ENCODE data around the gene TNFSF8. TPM values are rescaled to one million over a fixed set of nuclear protein-coding genes. Genes with fewer than 3 reads are reported as not detected.

Gene TNFSF8, protein sequence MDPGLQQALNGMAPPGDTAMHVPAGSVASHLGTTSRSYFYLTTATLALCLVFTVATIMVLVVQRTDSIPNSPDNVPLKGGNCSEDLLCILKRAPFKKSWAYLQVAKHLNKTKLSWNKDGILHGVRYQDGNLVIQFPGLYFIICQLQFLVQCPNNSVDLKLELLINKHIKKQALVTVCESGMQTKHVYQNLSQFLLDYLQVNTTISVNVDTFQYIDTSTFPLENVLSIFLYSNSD
- total RNA-seq = not detected in 2 replicates

DNA sequence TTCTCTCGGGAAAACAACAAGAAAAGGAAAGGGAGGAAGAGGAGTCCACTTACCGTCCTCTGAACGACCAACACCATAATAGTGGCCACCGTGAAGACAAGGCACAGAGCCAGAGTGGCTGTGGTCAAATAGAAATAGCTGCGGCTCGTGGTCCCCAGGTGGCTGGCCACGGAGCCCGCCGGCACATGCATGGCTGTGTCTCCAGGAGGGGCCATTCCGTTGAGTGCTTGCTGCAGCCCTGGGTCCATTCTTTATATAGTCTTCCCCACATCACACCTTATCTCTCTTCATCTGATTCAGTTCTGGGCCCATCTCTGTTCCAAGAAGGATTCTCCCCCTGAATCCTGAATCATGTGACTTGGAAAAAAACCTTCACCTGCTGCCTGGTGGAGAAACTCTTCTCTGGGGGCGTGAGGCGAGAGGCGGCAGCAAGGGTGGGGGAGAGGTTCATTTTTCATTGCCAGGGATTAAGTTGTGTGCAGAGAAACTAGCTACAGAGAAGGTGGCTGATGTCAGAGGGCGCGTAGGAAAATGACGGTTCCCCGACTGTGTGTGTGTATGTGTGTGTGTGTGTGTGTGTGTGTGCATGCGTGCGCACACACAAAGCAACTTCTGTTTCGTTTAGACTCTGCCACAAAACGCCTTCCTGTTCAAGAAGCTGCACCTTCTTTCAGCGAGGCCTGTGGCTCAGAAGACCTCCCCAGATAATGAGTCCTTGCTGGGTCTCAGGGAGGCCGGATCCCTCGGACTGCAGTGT lies at the start of gene TNFSF8:
Gene TNFSF8 (minus strand): TSS at position 536 of the 757 bp plus-strand sequence. CDS start 288 bp downstream, at position 248.
- no peaks in the 10 kb centered on the region for H4K20me1 ChIP-seq (ENCODE audit: insufficient read depth, low read length)
- H3K79me2 ChIP-seq (ENCODE audit: insufficient read depth, low read length) = no peaks in the 10 kb centered on the region
- TF ChIP-seq, protein P1, sequence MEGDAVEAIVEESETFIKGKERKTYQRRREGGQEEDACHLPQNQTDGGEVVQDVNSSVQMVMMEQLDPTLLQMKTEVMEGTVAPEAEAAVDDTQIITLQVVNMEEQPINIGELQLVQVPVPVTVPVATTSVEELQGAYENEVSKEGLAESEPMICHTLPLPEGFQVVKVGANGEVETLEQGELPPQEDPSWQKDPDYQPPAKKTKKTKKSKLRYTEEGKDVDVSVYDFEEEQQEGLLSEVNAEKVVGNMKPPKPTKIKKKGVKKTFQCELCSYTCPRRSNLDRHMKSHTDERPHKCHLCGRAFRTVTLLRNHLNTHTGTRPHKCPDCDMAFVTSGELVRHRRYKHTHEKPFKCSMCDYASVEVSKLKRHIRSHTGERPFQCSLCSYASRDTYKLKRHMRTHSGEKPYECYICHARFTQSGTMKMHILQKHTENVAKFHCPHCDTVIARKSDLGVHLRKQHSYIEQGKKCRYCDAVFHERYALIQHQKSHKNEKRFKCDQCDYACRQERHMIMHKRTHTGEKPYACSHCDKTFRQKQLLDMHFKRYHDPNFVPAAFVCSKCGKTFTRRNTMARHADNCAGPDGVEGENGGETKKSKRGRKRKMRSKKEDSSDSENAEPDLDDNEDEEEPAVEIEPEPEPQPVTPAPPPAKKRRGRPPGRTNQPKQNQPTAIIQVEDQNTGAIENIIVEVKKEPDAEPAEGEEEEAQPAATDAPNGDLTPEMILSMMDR (IDR thresholded peaks at IDR 0.05; ENCODE audit: extremely low read depth, low read depth, low read length) = no peak
- H3K36me3 ChIP-seq (ENCODE audit: insufficient read depth, low read length) = no peaks in the 10 kb centered on the region
- H3K4me1 ChIP-seq (ENCODE audit: insufficient read depth, low read length) = no peaks in the 10 kb centered on the region
- H3K4me2 ChIP-seq (ENCODE audit: insufficient read depth, low read length) = no peak within 1 kb of the TSS
- no peaks in the 10 kb centered on the region for H3K9me3 ChIP-seq (ENCODE audit: low read depth, low read length)
- no peak within 1 kb of the TSS for H3K27ac ChIP-seq (ENCODE audit: low read depth, low read length)
- no peak for DNase-seq (ENCODE audit: insufficient read length, low spot score, missing footprints)
- peaks cover 71% of the 10 kb centered on the region for H3K27me3 ChIP-seq (ENCODE audit: insufficient read depth, low read length)
- no peak within 1 kb of the TSS for H2AFZ ChIP-seq (ENCODE audit: low read length)
- no peak within 1 kb of the TSS for H3K4me3 ChIP-seq (ENCODE audit: insufficient read depth, low read length)

DNA sequence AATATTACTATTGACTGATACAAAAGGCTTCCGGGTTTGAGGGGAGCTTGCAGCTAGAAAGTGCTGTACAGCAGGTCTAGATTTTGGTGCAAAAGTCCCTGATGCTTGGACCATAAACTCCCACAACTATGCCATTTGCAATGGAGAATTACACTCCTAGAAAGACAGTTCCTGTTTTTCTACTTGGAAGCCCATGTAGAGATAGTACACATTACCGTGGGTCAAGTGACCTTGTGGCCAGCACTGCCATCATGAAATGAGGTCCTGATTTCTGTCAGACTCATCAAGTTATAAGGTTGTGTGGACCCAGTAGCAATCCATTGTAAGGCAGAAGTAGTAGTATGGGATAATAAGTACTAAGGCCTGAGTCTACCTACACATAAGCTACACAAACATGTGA lies 42.8 kb upstream of the TNFSF8 start:
- H2AFZ ChIP-seq (ENCODE audit: low read length) = no peak overlapping the region
- no peak overlapping the region for H3K4me3 ChIP-seq (ENCODE audit: insufficient read depth, low read length)
- H3K9me3 ChIP-seq (ENCODE audit: low read depth, low read length) = no peaks in the 10 kb centered on the region
- TF ChIP-seq, protein P1 (IDR thresholded peaks at IDR 0.05; ENCODE audit: extremely low read depth, low read depth, low read length) = no peak
- H3K36me3 ChIP-seq (ENCODE audit: insufficient read depth, low read length) = no peaks in the 10 kb centered on the region
- no peak overlapping the region for H3K4me2 ChIP-seq (ENCODE audit: insufficient read depth, low read length)
- peaks cover 18% of the 10 kb centered on the region for H3K27me3 ChIP-seq (ENCODE audit: insufficient read depth, low read length)
- no peak overlapping the region for H3K27ac ChIP-seq (ENCODE audit: low read depth, low read length)
- no peaks in the 10 kb centered on the region for H4K20me1 ChIP-seq (ENCODE audit: insufficient read depth, low read length)
- DNase-seq (ENCODE audit: insufficient read length, low spot score, missing footprints) = no peak
- peaks cover 8% of the 10 kb centered on the region for H3K4me1 ChIP-seq (ENCODE audit: insufficient read depth, low read length)
- H3K79me2 ChIP-seq (ENCODE audit: insufficient read depth, low read length) = no peaks in the 10 kb centered on the region

DNA sequence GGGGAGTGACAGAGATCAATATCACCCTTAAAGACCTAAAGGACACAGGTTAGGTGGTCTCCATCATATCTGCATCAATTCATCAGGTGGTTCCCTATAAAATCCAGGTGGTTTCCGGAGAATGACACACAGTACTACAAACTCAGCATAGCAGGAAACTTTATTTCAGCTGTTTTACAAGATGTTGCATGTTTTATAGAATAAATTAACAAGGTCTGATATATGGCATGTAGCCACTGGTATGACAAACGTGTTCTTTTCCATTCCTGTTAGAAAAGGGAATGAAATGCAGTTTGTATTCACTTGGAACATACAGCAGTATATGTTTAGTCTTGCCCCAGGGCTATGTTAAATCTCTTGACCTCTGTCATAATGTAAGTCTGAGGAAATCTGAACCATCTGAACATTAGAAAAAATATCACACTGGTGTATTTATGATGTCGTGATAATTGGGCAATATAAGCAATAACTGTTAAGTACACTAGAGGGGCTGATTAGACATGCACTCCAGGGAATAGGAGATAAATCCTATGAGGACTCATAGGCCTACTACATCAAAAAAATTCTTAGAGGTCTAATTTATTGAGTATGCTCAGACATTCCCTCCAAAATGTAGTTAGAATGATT lies 42.2 kb upstream of the TNFSF8 start:
- TF ChIP-seq, protein P1 (IDR thresholded peaks at IDR 0.05; ENCODE audit: extremely low read depth, low read depth, low read length) = no peak
- no peak overlapping the region for H3K27ac ChIP-seq (ENCODE audit: low read depth, low read length)
- no peaks in the 10 kb centered on the region for H3K79me2 ChIP-seq (ENCODE audit: insufficient read depth, low read length)
- no peak overlapping the region for H3K4me3 ChIP-seq (ENCODE audit: insufficient read depth, low read length)
- H3K9me3 ChIP-seq (ENCODE audit: low read depth, low read length) = no peaks in the 10 kb centered on the region
- peaks cover 12% of the 10 kb centered on the region for H3K27me3 ChIP-seq (ENCODE audit: insufficient read depth, low read length)
- H4K20me1 ChIP-seq (ENCODE audit: insufficient read depth, low read length) = no peaks in the 10 kb centered on the region
- H3K36me3 ChIP-seq (ENCODE audit: insufficient read depth, low read length) = no peaks in the 10 kb centered on the region
- no peak for DNase-seq (ENCODE audit: insufficient read length, low spot score, missing footprints)
- no peak overlapping the region for H3K4me2 ChIP-seq (ENCODE audit: insufficient read depth, low read length)
- H2AFZ ChIP-seq (ENCODE audit: low read length) = no peak overlapping the region
- H3K4me1 ChIP-seq (ENCODE audit: insufficient read depth, low read length) = peaks cover 8% of the 10 kb centered on the region

DNA sequence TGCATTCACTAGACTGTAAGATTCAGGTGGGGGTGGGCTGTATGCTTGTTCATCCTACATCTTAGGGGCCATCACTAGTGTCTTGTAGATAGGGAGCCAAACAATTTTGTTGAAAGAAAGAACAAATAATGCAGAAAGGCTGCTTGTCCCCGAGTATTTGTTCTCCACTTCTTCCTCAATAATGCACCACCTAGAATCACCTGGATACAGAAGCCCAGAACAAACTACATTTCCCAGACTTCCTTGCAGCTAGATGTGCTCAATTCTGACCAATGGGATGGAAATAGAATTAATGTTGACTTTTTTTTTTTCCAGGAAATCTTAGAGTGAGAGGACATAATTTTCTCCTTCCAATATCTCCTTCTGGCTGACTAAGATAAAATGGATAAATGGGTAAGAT lies 38.9 kb upstream of the TNFSF8 start:
- Histone ChIP-seq H3K4me1 (ENCODE audit: insufficient read depth, low read length) (peaks cover 8% of the 10 kb centered on the region), H4K20me1 (ENCODE audit: insufficient read depth, low read length) (no peaks in the 10 kb centered on the region), H3K27me3 (ENCODE audit: insufficient read depth, low read length) (peaks cover 26% of the 10 kb centered on the region), H3K9me3 (ENCODE audit: low read depth, low read length) (no peaks in the 10 kb centered on the region), H3K36me3 (ENCODE audit: insufficient read depth, low read length) (no peaks in the 10 kb centered on the region), H3K4me3 (ENCODE audit: insufficient read depth, low read length) (no peak overlapping the region), H3K79me2 (ENCODE audit: insufficient read depth, low read length) (no peaks in the 10 kb centered on the region), H3K4me2 (ENCODE audit: insufficient read depth, low read length) (no peak overlapping the region), H3K27ac (ENCODE audit: low read depth, low read length) (no peak overlapping the region), H2AFZ (ENCODE audit: low read length) (no peak overlapping the region)
- DNase-seq (ENCODE audit: insufficient read length, low spot score, missing footprints) = no peak
- TF ChIP-seq, protein P1 (IDR thresholded peaks at IDR 0.05; ENCODE audit: extremely low read depth, low read depth, low read length) = no peak
